Cardiac muscle cell (in vitro differentiated cells and primary cell): ENCODE measurements around the gene THRSP. TPM values are rescaled to one million over a fixed set of nuclear protein-coding genes. Genes with fewer than 3 reads are reported as not detected.
"Not testable (repeated sequence)": the region's sequence is repeated elsewhere in the genome, so short reads cannot be mapped to it uniquely, and the experiment has no call there.

ENCODE experiments used
- DNase-seq, 2 donors: peaks; one replicate each; pipeline versions ENCODE4 v3.0.0 to v3.0.0-alpha.2; 2010 to 2017; ENCODE audit warnings: low read depth in 1 of 2, low spot score in 1 of 2
- H3K27ac ChIP-seq: fragments of 200-600 bp; sonication (generic); 2 replicates; pipeline ENCODE4 v1.5.1; 2016
- H3K27me3 ChIP-seq: fragments of 200-600 bp; sonication (generic); 2 replicates; pipeline ENCODE4 v1.6.0; 2016; ENCODE audit warnings: control low read depth
- H3K36me3 ChIP-seq: fragments of 200-600 bp; sonication (generic); 2 replicates; pipeline ENCODE4 v1.5.1; 2016; ENCODE audit warnings: control low read depth
- H3K4me1 ChIP-seq: fragments of 200-600 bp; sonication (generic); 2 replicates; pipeline ENCODE4 v1.8.1; 2017; ENCODE audit warnings: low read depth, mild to moderate bottlenecking, mixed run types
- H3K4me3 ChIP-seq: fragments of 200-600 bp; sonication (generic); 2 replicates; pipeline ENCODE4 v1.5.1; 2016; ENCODE audit warnings: mild to moderate bottlenecking
- H3K9me3 ChIP-seq: fragments of 200-600 bp; sonication (generic); 2 replicates; pipeline ENCODE4 v1.5.1; 2017; ENCODE audit warnings: low read depth, mild to moderate bottlenecking, control low read depth
- polyA plus RNA-seq: library from polyadenylated mRNA; unstranded; fragments of >200 nt; fragmentation: Nextera tagmentation; extraction: Ambion mirVana; gene quantifications from 2 replicates; pipeline ENCODE4 v1.2.1, GENCODE V29; 2016
- total RNA-seq: library from RNA; depleted of rRNA; stranded (reverse); fragments of >200 nt; gene quantifications from 2 replicates; pipeline ENCODE4 v1.2.3, GENCODE V29; 2016
- TF ChIP-seq, protein P1 (sequence below): IDR thresholded peaks from 2 replicates; pipeline ENCODE4 v1.5.1; 2012; ENCODE audit warnings: low read depth, mild to moderate bottlenecking, low read length

Gene THRSP
- total and polyA plus RNA-seq, 2 experiments from 2014 or later: not detected

DNA sequence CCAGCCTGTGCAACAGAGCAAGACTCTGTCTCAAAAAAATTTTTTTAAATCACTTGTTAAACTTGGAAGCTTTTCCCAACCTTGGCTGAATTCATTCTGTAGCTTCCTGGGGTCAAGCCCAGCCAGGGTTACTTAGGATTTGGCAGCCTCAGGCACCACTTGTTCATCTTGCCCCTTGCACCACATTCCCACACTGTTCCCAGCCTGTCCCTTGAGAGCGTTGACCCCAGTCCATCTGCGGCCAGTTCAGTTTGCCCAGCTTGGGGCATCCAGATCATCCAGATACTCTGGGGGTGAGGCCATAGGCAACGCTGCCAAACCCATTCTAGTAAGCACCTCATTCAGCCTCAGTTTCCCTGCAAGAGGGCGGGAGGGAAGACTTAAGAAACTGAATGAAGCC lies 8.7 kb upstream of the THRSP start:
- TF ChIP-seq, protein P1, sequence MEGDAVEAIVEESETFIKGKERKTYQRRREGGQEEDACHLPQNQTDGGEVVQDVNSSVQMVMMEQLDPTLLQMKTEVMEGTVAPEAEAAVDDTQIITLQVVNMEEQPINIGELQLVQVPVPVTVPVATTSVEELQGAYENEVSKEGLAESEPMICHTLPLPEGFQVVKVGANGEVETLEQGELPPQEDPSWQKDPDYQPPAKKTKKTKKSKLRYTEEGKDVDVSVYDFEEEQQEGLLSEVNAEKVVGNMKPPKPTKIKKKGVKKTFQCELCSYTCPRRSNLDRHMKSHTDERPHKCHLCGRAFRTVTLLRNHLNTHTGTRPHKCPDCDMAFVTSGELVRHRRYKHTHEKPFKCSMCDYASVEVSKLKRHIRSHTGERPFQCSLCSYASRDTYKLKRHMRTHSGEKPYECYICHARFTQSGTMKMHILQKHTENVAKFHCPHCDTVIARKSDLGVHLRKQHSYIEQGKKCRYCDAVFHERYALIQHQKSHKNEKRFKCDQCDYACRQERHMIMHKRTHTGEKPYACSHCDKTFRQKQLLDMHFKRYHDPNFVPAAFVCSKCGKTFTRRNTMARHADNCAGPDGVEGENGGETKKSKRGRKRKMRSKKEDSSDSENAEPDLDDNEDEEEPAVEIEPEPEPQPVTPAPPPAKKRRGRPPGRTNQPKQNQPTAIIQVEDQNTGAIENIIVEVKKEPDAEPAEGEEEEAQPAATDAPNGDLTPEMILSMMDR: no peak
- H3K27ac ChIP-seq: no peak overlapping the region
- no peak for DNase-seq
- H3K4me1 ChIP-seq: peaks cover 6% of the 10 kb centered on the region
- no peaks in the 10 kb centered on the region for H3K27me3 ChIP-seq
- no peaks in the 10 kb centered on the region for H3K9me3 ChIP-seq
- no peaks in the 10 kb centered on the region for H3K36me3 ChIP-seq
- H3K4me3 ChIP-seq: no peak overlapping the region

DNA sequence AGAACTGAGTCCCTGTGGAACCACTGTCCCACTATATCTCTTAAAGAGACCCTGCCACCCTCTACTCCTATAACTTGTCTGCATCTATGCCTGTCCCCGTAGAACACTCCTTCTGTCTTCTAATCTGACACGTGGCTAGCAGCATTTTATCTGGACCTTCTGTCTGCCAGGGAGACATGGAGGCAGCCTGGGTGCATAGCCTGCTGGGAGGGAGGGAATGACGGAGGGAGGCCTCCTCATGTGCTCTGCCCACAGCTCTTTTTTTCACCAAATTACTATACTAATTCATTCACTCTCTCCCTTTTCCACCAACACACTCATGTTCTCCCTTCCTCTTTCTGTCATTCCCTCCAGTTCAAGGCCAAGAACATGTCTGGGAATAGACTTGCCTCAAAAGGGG lies 7.6 kb upstream of the THRSP start:
- DNase-seq: no peak
- Histone ChIP-seq H3K36me3 (no peaks in the 10 kb centered on the region), H3K4me1 (peaks cover 6% of the 10 kb centered on the region), H3K27me3 (no peaks in the 10 kb centered on the region), H3K4me3 (no peak overlapping the region), H3K9me3 (no peaks in the 10 kb centered on the region), H3K27ac (no peak overlapping the region)
- TF ChIP-seq, protein P1: no peak

DNA sequence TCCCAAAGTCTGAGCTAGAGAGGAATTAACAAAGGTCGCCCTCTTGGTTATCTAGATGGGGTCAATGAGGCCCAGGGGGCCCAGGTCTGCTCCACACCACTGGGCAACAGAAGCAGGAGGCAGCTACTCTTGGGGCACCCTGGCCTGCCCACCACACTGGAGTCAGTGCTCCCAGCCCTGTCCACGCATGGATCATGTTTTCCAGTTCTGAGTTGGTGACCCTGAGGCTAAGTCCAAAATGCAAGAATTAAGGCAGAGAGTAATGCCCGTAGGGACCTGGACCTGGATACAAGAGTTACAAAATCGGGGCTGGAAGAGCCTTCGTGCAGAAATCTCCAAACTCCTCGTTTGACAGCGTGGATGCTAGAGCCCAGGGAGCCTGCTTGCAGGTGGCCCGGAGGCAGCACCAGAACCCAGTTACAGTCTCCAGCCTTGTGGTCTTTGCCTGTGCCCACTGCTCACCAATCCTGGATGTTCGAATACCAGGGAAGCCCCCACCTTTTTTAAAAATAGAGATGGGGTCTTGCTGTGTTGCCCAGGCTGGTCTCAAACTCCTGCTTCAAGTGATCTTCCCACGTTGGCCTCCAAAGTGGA lies 6.1 kb upstream of the THRSP start:
- TF ChIP-seq, protein P1: no peak
- H3K4me3 ChIP-seq: no peak overlapping the region
- no peak overlapping the region for H3K27ac ChIP-seq
- H3K27me3 ChIP-seq: no peaks in the 10 kb centered on the region
- H3K4me1 ChIP-seq: no peaks in the 10 kb centered on the region
- no peaks in the 10 kb centered on the region for H3K9me3 ChIP-seq
- no peaks in the 10 kb centered on the region for H3K36me3 ChIP-seq
- DNase-seq: no peak

DNA sequence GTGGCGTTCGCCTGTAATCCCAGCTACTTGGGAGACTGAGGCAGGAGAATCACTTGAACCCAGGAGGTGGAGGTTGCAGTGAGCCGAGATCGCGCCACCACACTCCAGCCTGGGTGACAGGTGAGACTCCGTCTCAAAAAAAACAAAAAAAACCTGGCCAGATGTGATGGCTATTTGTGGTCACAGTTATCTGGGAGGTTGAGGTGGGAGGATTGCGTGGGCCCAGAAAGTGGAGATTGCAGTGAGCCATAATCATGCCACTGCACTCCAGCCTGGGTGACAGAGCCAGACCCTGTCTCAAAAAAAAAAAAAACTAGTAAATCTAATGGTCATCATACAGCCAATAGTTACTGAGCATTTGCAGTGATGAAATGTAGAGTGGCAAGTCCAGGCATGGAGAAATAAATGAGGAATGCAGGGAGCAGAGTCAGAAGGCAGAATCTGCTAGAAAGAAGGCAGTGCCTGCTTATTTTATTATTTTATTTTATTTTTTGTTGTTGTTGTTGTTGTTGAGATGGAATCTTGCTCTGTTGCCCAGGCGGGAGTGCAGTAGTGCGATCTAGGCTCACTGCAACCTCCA lies 3.8 kb upstream of the THRSP start:
- H3K36me3 ChIP-seq, DNase-seq, H3K9me3 ChIP-seq, H3K4me3 ChIP-seq, H3K27ac ChIP-seq, H3K4me1 ChIP-seq, H3K27me3 ChIP-seq: not testable (repeated sequence)

DNA sequence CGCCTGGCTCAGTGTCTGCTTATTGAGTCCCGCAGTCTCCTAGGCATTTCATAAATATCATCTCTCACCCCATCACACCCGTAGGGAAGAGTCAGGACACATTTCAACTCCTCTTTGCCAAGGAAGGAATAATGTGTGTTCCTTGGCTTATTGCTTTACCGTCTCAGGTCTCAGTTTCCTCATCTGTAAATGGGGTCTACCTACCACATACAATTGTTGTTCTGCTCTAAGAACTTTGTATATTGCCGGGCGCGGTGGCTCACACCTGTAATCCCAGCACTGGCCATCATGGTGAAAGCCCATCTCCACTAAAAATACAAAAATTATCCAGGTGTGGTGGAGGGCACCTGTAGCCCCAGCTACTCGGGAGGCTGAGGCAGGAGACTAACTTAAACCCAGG lies 3.1 kb upstream of the THRSP start:
- Histone ChIP-seq H3K36me3 (no peaks in the 10 kb centered on the region), H3K9me3 (no peaks in the 10 kb centered on the region), H3K4me3 (no peak overlapping the region), H3K27me3 (no peaks in the 10 kb centered on the region), H3K27ac (no peak overlapping the region), H3K4me1 (no peaks in the 10 kb centered on the region)
- DNase-seq: no peak
- TF ChIP-seq, protein P1: no peak

DNA sequence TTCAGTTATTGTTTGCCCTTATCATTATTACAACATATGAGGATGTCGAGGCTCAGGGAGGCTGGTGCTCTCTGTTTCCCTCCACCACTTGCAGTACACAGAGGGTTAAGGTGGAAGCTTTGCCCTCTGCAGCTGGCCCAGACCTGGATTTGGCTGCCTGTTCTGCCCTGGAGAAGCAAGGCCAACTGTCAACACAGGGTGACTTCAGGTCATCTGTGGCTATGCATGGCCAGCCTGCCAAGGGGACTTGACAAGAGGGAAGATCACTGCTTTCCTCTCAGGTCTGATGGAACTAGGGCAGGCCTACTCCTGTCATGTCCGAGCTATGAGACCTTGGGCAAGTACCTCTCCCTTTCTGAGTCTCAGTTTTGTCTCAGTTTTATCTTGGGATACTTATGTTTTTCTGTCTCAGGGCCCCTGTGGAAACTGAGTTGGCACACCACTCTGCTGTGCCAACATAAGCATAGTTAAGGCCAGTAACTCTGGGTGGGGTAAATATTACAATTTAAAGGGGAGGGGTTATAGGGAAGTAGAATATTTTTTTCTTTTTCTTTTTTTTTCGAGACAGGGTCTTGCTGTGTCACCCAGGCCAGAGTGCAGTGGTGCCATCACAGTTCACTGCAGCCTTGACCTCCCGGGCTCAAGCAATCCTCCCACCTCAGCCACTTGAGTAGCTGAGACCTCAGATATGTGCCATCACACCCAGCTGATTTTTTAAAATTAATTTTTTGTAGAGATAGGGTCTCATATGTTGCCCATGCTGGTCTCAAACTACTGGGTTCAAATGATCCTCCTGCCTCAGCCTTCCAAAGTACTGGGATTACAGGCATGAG lies 2.4 kb upstream of the THRSP start:
- no peak overlapping the region for H3K4me3 ChIP-seq
- TF ChIP-seq, protein P1: no peak
- no peak overlapping the region for H3K27ac ChIP-seq
- H3K27me3 ChIP-seq: no peaks in the 10 kb centered on the region
- no peaks in the 10 kb centered on the region for H3K9me3 ChIP-seq
- no peaks in the 10 kb centered on the region for H3K36me3 ChIP-seq
- DNase-seq: peak in 1 of 2 donors; percentile 23
- no peaks in the 10 kb centered on the region for H3K4me1 ChIP-seq
